HepG2 (cell line): ENCODE measurements around the gene NCOA6. TPM values are rescaled to one million over a fixed set of nuclear protein-coding genes. Genes with fewer than 3 reads are reported as not detected.
A peak's percentile ranks its signal among the peaks of the same experiment; 100 is the strongest.

Experiments
- CBX5 ChIP-seq: sonication (generic); formaldehyde crosslinking; IDR thresholded peaks from 2 replicates; pipeline ENCODE4 v1.4.0; 2020; ENCODE audit warnings: missing genetic modification reagents, borderline replicate concordance
- HIC2 ChIP-seq: sonication (generic); formaldehyde crosslinking; IDR thresholded peaks from 2 replicates; pipeline ENCODE4 v1.9.0; 2022; ENCODE audit warnings: low read depth, missing genetic modification reagents
- KLF9 ChIP-seq: IDR thresholded peaks from 2 replicates; pipeline ENCODE4 v1.6.1; 2016; ENCODE audit warnings: low read depth
- MXD3 ChIP-seq: IDR thresholded peaks from 2 replicates; pipeline ENCODE4 v1.6.1; 2016; ENCODE audit warnings: mild to moderate bottlenecking, missing biosample characterization, missing genetic modification reagents
- NFYB ChIP-seq: sonication (generic); formaldehyde crosslinking; IDR thresholded peaks from 2 replicates; pipeline ENCODE4 v1.4.0; 2020; ENCODE audit warnings: missing genetic modification reagents
- PHF5A ChIP-seq: IDR thresholded peaks from one replicate; pipeline ENCODE4 v1.6.1; 2018; ENCODE audit warnings: low read depth, missing genetic modification reagents; ENCODE audit not compliant: unreplicated experiment
- PRDM10 ChIP-seq: sonication (generic); formaldehyde crosslinking; IDR thresholded peaks from 2 replicates; pipeline ENCODE4 v1.4.0; 2020; ENCODE audit warnings: low read depth, missing genetic modification reagents
- RARA ChIP-seq: IDR thresholded peaks from 2 replicates; pipeline ENCODE4 v1.6.1; 2016; ENCODE audit warnings: missing genetic modification reagents, missing compliant biosample characterization
- RBM22 ChIP-seq: fragments of 200-400 bp; formaldehyde crosslinking; optimal IDR thresholded peaks from 2 replicates; pipeline ENCODE3; 2017; ENCODE audit warnings: mild to moderate bottlenecking, low read length, moderate library complexity
- SP2 ChIP-seq: sonication (generic); formaldehyde crosslinking; IDR thresholded peaks from 2 replicates; pipeline ENCODE4 v1.5.1; 2020; ENCODE audit warnings: mild to moderate bottlenecking, missing genetic modification reagents
- TBP ChIP-seq: sonication (generic); formaldehyde crosslinking; IDR thresholded peaks from 2 replicates; pipeline ENCODE4 v1.5.0; 2020; ENCODE audit warnings: missing genetic modification reagents
- ZBTB43 ChIP-seq: sonication (generic); formaldehyde crosslinking; conservative IDR thresholded peaks from 2 replicates; pipeline ENCODE4 v1.4.0; 2020; ENCODE audit warnings: missing genetic modification reagents
- ZFP36L2 ChIP-seq: sonication (generic); formaldehyde crosslinking; IDR thresholded peaks from 2 replicates; pipeline ENCODE4 v1.4.0; 2020; ENCODE audit warnings: missing genetic modification reagents
- ZNF20 ChIP-seq: sonication (generic); formaldehyde crosslinking; IDR thresholded peaks from 2 replicates; pipeline ENCODE4 v1.4.0; 2020; ENCODE audit warnings: mild to moderate bottlenecking, moderate library complexity, missing genetic modification reagents
- ZNF205 ChIP-seq: IDR thresholded peaks from 2 replicates; pipeline ENCODE4 v1.6.1; 2018; ENCODE audit warnings: missing biosample characterization, missing genetic modification reagents
- ZNF550 ChIP-seq: sonication (generic); formaldehyde crosslinking; IDR thresholded peaks from 2 replicates; pipeline ENCODE4 v1.4.0; 2020; ENCODE audit warnings: mild to moderate bottlenecking, missing genetic modification reagents, borderline replicate concordance
- ZNF567 ChIP-seq: sonication (generic); formaldehyde crosslinking; IDR thresholded peaks from 2 replicates; pipeline ENCODE4 v1.8.1; 2023; ENCODE audit warnings: mild to moderate bottlenecking, missing genetic modification reagents, borderline replicate concordance
- ZNF616 ChIP-seq: sonication (generic); formaldehyde crosslinking; IDR thresholded peaks from 2 replicates; pipeline ENCODE4 v1.5.0; 2020; ENCODE audit warnings: low read depth, mild to moderate bottlenecking, missing genetic modification reagents
- ZNF619 ChIP-seq: sonication (generic); formaldehyde crosslinking; IDR thresholded peaks from 2 replicates; pipeline ENCODE4 v1.4.0; 2020; ENCODE audit warnings: mild to moderate bottlenecking, missing genetic modification reagents
- ZNF629 ChIP-seq: sonication (generic); formaldehyde crosslinking; conservative IDR thresholded peaks from 2 replicates; pipeline ENCODE4 v1.5.0; 2020; ENCODE audit warnings: missing genetic modification reagents
- ZNF674 ChIP-seq: sonication (generic); formaldehyde crosslinking; IDR thresholded peaks from 2 replicates; pipeline ENCODE4 v1.5.0; 2020; ENCODE audit warnings: low read depth, mild to moderate bottlenecking, missing genetic modification reagents
- ZNF883 ChIP-seq: sonication (generic); formaldehyde crosslinking; IDR thresholded peaks from 2 replicates; pipeline ENCODE4 v1.5.1; 2020; ENCODE audit warnings: mild to moderate bottlenecking, missing genetic modification reagents; ENCODE audit errors: not compliant biosample characterization
- polyA plus RNA-seq, 8 experiments: library from polyadenylated mRNA; depleted of rRNA in 3 of 8; stranded (reverse) in 7 of 8; unstranded in 1 of 8; fragments of >200 nt; fragmentation: Illumina TruSeq in 4 of 8; extraction: Trizol in 4 of 8; gene quantifications; 2 replicates each; pipeline versions ENCODE4 v1.2.1 to v1.2.3, GENCODE V29; 2011 to 2016; ENCODE audit warnings: low read depth in 4 of 8, missing spikeins in 1 of 8, mixed read lengths in 1 of 8; ENCODE audit not compliant: insufficient read depth in 1 of 8
- total RNA-seq, 5 experiments: library from RNA; depleted of rRNA; stranded (reverse); fragments of >200 nt; fragmentation: Illumina TruSeq; extraction: Trizol; gene quantifications; 2 replicates each; pipeline ENCODE4 v1.2.3, GENCODE V29; 2016; ENCODE audit warnings: low read depth in 1 of 5

Gene NCOA6
- total and polyA plus RNA-seq, 2 of the 13 experiments (the other 11 are each of a cell fraction or from before 2014, with no cell fraction given) = 11.2 to 29.3 TPM

GRCh38 chr20:34872622-34873224, 47.3 kb upstream of the NCOA6 start, which contains the start of gene GGT7 (continued):
- no peak for TF ChIP-seq ZNF20 (CRISPR knock-in tag)
- peak; percentile 93 for TF ChIP-seq MXD3
- TF ChIP-seq HIC2 (CRISPR knock-in tag) = peak; percentile 83; the same call in 1 of the 2 replicates
- peak; percentile 73 for TF ChIP-seq ZNF616 (CRISPR knock-in tag)
- TF ChIP-seq ZNF619 (CRISPR knock-in tag) = no peak
- no peak for TF ChIP-seq RBM22
- TF ChIP-seq RARA (CRISPR knock-in tag) = no peak; the same call in none of the 2 replicates
- peak; percentile 47; the same call in 1 of the 2 replicates for TF ChIP-seq SP2
- TF ChIP-seq TBP = no peak
- TF ChIP-seq KLF9 (CRISPR knock-in tag) = no peak
- 0 out of 2 replicates have a peak, but pooled peaks have one; percentile 20 for TF ChIP-seq ZBTB43 (CRISPR knock-in tag)
- no peak; the same call in 1 of the 2 replicates for TF ChIP-seq ZNF550 (CRISPR knock-in tag)
- TF ChIP-seq ZNF567 (CRISPR knock-in tag) = peak; percentile 82; the same call in 1 of the 2 replicates
- no peak for TF ChIP-seq ZNF674
- peak; percentile 48 for TF ChIP-seq ZNF883 (CRISPR knock-in tag)
- TF ChIP-seq ZNF205 (CRISPR knock-in tag) = peak; percentile 71; the same call in 1 of the 2 replicates
- TF ChIP-seq ZFP36L2 = peak; percentile 73; the same call in 1 of the 2 replicates
- TF ChIP-seq CBX5 = peak; percentile 95
- TF ChIP-seq ZNF629 (CRISPR knock-in tag) = no peak
- TF ChIP-seq PRDM10 (CRISPR knock-in tag) = peak; percentile 32; the same call in 1 of the 2 replicates
- TF ChIP-seq NFYB (CRISPR knock-in tag) = peak; percentile 25; the same call in 1 of the 2 replicates
- no peak for TF ChIP-seq PHF5A (CRISPR knock-in tag)
